Measurements from ENCODE around the gene SRD5A1. TPM values are rescaled to one million over a fixed set of nuclear protein-coding genes. Genes with fewer than 3 reads are reported as not detected.
"Not testable (repeated sequence)": the region's sequence is repeated elsewhere in the genome, so short reads cannot be mapped to it uniquely, and the experiment has no call there.

SRD5A1 gene
- total RNA-seq, 1 donor = 15.3 TPM

- DNase-seq (ENCODE audit: low read depth in 2 of 3, low spot score in 2 of 3) = no peak
These were observed 5.0 kb downstream of the SRD5A1 start for GRCh38 chr5:6638236-6638635.

GRCh38 chr5:6642655-6643054 lies 9.4 kb downstream of the SRD5A1 start:
- no peak for DNase-seq (ENCODE audit: low read depth in 2 of 3, low spot score in 2 of 3)

GRCh38 chr5:6644794-6645241 lies 11.6 kb downstream of the SRD5A1 start:
- no peak for DNase-seq (ENCODE audit: low read depth in 2 of 3, low spot score in 2 of 3)

GRCh38 chr5:6645571-6646362 lies 12.5 kb downstream of the SRD5A1 start:
- DNase-seq (ENCODE audit: low read depth in 2 of 3, low spot score in 2 of 3) = not testable (repeated sequence)

GRCh38 chr5:6649186-6649585 lies 15.9 kb downstream of the SRD5A1 start:
- DNase-seq (ENCODE audit: low read depth in 2 of 3, low spot score in 2 of 3) = no peak

- DNase-seq (ENCODE audit: low read depth in 2 of 3, low spot score in 2 of 3) = no peak
These were observed 16.4 kb downstream of the SRD5A1 start for GRCh38 chr5:6649681-6650080.

- no peak for DNase-seq (ENCODE audit: low read depth in 2 of 3, low spot score in 2 of 3)
These were observed 18.8 kb downstream of the SRD5A1 start for GRCh38 chr5:6652025-6652424.

GRCh38 chr5:6655432-6655831 lies 22.2 kb downstream of the SRD5A1 start:
- DNase-seq (ENCODE audit: low read depth in 2 of 3, low spot score in 2 of 3) = no peak

GRCh38 chr5:6656680-6657079 lies 23.4 kb downstream of the SRD5A1 start:
- DNase-seq (ENCODE audit: low read depth in 2 of 3, low spot score in 2 of 3) = peak in 1 of 3 donors; percentile 12

- no peak for DNase-seq (ENCODE audit: low read depth in 2 of 3, low spot score in 2 of 3)
These were observed 26.9 kb downstream of the SRD5A1 start for GRCh38 chr5:6659941-6660684.

- no peak for DNase-seq (ENCODE audit: low read depth in 2 of 3, low spot score in 2 of 3)
These were observed 27.4 kb downstream of the SRD5A1 start for GRCh38 chr5:6660688-6661087.

GRCh38 chr5:6666762-6667161 lies 33.5 kb downstream of the SRD5A1 start:
- no peak for DNase-seq (ENCODE audit: low read depth in 2 of 3, low spot score in 2 of 3)

GRCh38 chr5:6667648-6668047 lies 34.4 kb downstream of the SRD5A1 start:
- no peak for DNase-seq (ENCODE audit: low read depth in 2 of 3, low spot score in 2 of 3)

GRCh38 chr5:6668717-6669116 lies 35.5 kb downstream of the SRD5A1 start:
- not testable (repeated sequence) for DNase-seq (ENCODE audit: low read depth in 2 of 3, low spot score in 2 of 3)

- no peak for DNase-seq (ENCODE audit: low read depth in 2 of 3, low spot score in 2 of 3)
These were observed 39.8 kb downstream of the SRD5A1 start for GRCh38 chr5:6673031-6673430.

- DNase-seq (ENCODE audit: low read depth in 2 of 3, low spot score in 2 of 3) = no peak
These were observed 40.7 kb downstream of the SRD5A1 start for GRCh38 chr5:6673963-6674362.

- no peak for DNase-seq (ENCODE audit: low read depth in 2 of 3, low spot score in 2 of 3)
These were observed 41.2 kb downstream of the SRD5A1 start for GRCh38 chr5:6674421-6674820.

- DNase-seq (ENCODE audit: low read depth in 2 of 3, low spot score in 2 of 3) = no peak
These were observed 41.6 kb downstream of the SRD5A1 start for GRCh38 chr5:6674886-6675285.

GRCh38 chr5:6675784-6676491 lies 42.7 kb downstream of the SRD5A1 start:
- no peak for DNase-seq (ENCODE audit: low read depth in 2 of 3, low spot score in 2 of 3)

- DNase-seq (ENCODE audit: low read depth in 2 of 3, low spot score in 2 of 3) = no peak
These were observed 43.5 kb downstream of the SRD5A1 start for GRCh38 chr5:6676702-6677101.

GRCh38 chr5:6678385-6678784 lies 45.1 kb downstream of the SRD5A1 start:
- DNase-seq (ENCODE audit: low read depth in 2 of 3, low spot score in 2 of 3) = no peak

All from hematopoietic multipotent progenitor cell (in vitro differentiated cells).